SK-N-SH (cell line): ENCODE measurements around the gene CBX6.

Experiments used
- EP300 ChIP-seq, 2 experiments: IDR thresholded peaks; 2 replicates each; pipeline versions ENCODE4 v1.4.0 to v1.6.1; 2012; ENCODE audit warnings: borderline replicate concordance in 1 of 2, low read depth in 1 of 2, low read length in 1 of 2
- EZH2phosphoT487 ChIP-seq: fragments of 200-600 bp; sonication (generic); IDR thresholded peaks from 2 replicates; pipeline ENCODE4 v1.6.1; 2017; ENCODE audit warnings: low read depth, mixed run types, mild to moderate bottlenecking, antibody characterized with exemption, moderate library complexity, borderline replicate concordance
- GABPA ChIP-seq: IDR thresholded peaks from 2 replicates; pipeline ENCODE4 v1.4.0; 2012; ENCODE audit warnings: low read depth, mild to moderate bottlenecking
- GATA2 ChIP-seq: sonication (generic); formaldehyde crosslinking; IDR thresholded peaks from 2 replicates; pipeline ENCODE4 v1.5.0; 2020; ENCODE audit warnings: mild to moderate bottlenecking, missing genetic modification reagents
- MEF2A ChIP-seq: IDR thresholded peaks from 2 replicates; pipeline ENCODE4 v1.4.0; 2012; ENCODE audit warnings: low read depth, borderline replicate concordance
- MXI1 ChIP-seq: IDR thresholded peaks from 2 replicates; pipeline ENCODE4 v1.6.1; 2012; ENCODE audit warnings: mild to moderate bottlenecking, low read depth, low read length, improper control_type of control experiment
- POLR2AphosphoS5 ChIP-seq: IDR thresholded peaks from 2 replicates; pipeline ENCODE4 v1.6.1; 2012; ENCODE audit warnings: low read depth, low read length
- RAD21 ChIP-seq: IDR thresholded peaks from 2 replicates; pipeline ENCODE4 v1.6.1; 2012; ENCODE audit warnings: mild to moderate bottlenecking, low read length
- TAF1 ChIP-seq: IDR thresholded peaks from 2 replicates; pipeline ENCODE4 v1.6.1; 2012; ENCODE audit warnings: low read depth, mild to moderate bottlenecking, low read length, moderate library complexity, borderline replicate concordance
- TF ChIP-seq, protein P1 (sequence below): fragments of 200-600 bp; sonication (generic); IDR thresholded peaks from 2 replicates; pipeline ENCODE4 v1.6.1; 2017; ENCODE audit warnings: antibody characterized with exemption, mild to moderate bottlenecking, moderate library complexity
- TF ChIP-seq, protein P2 (sequence below): IDR thresholded peaks from 2 replicates; pipeline ENCODE4 v1.4.0; 2012; ENCODE audit warnings: low read depth
- TF ChIP-seq, protein P3 (sequence below): IDR thresholded peaks from 2 replicates; pipeline ENCODE4 v1.6.1; 2012; ENCODE audit warnings: mild to moderate bottlenecking, low read depth, low read length, moderate library complexity
- TF ChIP-seq, protein P4 (sequence below): fragments of 150-350 bp; IDR thresholded peaks from 2 replicates; pipeline ENCODE4 v1.6.1; 2017; ENCODE audit warnings: antibody characterized with exemption, low read length, low read depth, borderline replicate concordance

DNA sequence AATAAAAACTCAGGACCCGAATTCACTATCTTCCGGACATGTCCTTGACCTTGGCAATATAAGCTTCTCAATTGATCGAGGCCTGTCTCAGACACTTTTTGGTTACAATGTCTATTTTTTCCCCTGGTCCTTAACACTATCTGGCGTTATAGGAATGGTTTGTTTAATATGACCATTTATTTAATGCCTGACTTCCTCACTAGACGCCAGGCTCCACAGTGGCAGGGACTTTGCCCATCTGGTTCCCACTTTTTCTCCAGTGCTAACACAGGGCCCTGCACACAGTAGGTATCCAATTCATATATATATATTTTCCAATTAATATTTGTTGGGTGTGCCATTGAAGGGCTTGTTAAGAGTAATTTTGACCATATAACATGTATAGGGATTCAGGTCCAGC lies 7.9 kb upstream of the CBX6 start:
- TF ChIP-seq, protein P1, sequence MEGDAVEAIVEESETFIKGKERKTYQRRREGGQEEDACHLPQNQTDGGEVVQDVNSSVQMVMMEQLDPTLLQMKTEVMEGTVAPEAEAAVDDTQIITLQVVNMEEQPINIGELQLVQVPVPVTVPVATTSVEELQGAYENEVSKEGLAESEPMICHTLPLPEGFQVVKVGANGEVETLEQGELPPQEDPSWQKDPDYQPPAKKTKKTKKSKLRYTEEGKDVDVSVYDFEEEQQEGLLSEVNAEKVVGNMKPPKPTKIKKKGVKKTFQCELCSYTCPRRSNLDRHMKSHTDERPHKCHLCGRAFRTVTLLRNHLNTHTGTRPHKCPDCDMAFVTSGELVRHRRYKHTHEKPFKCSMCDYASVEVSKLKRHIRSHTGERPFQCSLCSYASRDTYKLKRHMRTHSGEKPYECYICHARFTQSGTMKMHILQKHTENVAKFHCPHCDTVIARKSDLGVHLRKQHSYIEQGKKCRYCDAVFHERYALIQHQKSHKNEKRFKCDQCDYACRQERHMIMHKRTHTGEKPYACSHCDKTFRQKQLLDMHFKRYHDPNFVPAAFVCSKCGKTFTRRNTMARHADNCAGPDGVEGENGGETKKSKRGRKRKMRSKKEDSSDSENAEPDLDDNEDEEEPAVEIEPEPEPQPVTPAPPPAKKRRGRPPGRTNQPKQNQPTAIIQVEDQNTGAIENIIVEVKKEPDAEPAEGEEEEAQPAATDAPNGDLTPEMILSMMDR = no peak
- TF ChIP-seq POLR2AphosphoS5 (no peak), MXI1 (no peak), EP300 (IDR thresholded peaks at IDR 0.05; ENCODE audit: borderline replicate concordance in 1 of 2, low read depth in 1 of 2, low read length in 1 of 2) (no peak), MEF2A (no peak), EZH2phosphoT487 (no peak), GATA2 (CRISPR knock-in tag) (no peak), TAF1 (no peak), GABPA (no peak), RAD21 (no peak)
- TF ChIP-seq, protein P2, sequence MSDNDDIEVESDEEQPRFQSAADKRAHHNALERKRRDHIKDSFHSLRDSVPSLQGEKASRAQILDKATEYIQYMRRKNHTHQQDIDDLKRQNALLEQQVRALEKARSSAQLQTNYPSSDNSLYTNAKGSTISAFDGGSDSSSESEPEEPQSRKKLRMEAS = no peak
- TF ChIP-seq, protein P3, sequence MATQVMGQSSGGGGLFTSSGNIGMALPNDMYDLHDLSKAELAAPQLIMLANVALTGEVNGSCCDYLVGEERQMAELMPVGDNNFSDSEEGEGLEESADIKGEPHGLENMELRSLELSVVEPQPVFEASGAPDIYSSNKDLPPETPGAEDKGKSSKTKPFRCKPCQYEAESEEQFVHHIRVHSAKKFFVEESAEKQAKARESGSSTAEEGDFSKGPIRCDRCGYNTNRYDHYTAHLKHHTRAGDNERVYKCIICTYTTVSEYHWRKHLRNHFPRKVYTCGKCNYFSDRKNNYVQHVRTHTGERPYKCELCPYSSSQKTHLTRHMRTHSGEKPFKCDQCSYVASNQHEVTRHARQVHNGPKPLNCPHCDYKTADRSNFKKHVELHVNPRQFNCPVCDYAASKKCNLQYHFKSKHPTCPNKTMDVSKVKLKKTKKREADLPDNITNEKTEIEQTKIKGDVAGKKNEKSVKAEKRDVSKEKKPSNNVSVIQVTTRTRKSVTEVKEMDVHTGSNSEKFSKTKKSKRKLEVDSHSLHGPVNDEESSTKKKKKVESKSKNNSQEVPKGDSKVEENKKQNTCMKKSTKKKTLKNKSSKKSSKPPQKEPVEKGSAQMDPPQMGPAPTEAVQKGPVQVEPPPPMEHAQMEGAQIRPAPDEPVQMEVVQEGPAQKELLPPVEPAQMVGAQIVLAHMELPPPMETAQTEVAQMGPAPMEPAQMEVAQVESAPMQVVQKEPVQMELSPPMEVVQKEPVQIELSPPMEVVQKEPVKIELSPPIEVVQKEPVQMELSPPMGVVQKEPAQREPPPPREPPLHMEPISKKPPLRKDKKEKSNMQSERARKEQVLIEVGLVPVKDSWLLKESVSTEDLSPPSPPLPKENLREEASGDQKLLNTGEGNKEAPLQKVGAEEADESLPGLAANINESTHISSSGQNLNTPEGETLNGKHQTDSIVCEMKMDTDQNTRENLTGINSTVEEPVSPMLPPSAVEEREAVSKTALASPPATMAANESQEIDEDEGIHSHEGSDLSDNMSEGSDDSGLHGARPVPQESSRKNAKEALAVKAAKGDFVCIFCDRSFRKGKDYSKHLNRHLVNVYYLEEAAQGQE = no peak
- TF ChIP-seq, protein P4, sequence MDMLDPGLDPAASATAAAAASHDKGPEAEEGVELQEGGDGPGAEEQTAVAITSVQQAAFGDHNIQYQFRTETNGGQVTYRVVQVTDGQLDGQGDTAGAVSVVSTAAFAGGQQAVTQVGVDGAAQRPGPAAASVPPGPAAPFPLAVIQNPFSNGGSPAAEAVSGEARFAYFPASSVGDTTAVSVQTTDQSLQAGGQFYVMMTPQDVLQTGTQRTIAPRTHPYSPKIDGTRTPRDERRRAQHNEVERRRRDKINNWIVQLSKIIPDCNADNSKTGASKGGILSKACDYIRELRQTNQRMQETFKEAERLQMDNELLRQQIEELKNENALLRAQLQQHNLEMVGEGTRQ = no peak
